ENCODE results near the gene METTL14. TPM values are rescaled to one million over a fixed set of nuclear protein-coding genes. Genes with fewer than 3 reads are reported as not detected.

The METTL14 gene
- total RNA-seq, 1 donor from 2014 or later = 36.2 TPM

DNA sequence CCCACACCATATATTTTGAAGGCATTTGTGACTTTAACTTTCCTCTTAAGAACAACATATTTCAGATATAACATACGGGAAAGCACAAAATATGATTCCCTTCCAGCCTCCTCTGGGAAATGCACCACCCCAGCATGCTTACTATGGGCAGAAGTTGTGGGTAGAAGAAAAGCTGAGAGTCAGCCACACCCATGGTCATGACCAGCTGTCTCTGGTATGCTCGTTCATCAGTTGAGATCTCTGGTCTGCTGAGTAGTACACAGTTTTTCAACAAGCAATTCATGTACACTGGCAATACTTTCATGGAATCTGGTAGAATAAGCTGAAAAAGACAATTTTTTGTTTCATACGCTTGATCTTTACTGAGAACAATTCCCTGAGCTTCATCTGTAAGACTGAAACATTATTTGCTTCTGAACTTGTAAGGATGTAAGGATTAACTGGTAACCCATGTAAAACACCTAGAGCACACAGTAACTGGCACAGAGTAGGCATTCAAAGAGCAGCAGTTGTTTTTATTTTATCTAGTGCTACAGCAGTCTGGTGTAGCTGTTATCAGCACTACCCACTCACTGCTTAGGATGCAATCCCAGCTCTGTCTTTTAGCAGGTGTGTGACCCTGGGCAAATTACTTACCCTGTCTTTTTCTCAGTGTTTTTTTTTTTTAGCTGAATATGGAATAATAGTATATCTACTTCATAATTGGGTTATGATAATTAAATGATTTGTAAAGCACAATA is 47.6 kb downstream of the METTL14 start:
- no peak for DNase-seq (ENCODE audit: low spot score)
- intact Hi-C loops (cut with DNase I) = no loop called here

GRCh38 chr4:118734491-118735205 is 49.5 kb downstream of the METTL14 start:
- DNase-seq (ENCODE audit: low spot score) = no peak

DNA sequence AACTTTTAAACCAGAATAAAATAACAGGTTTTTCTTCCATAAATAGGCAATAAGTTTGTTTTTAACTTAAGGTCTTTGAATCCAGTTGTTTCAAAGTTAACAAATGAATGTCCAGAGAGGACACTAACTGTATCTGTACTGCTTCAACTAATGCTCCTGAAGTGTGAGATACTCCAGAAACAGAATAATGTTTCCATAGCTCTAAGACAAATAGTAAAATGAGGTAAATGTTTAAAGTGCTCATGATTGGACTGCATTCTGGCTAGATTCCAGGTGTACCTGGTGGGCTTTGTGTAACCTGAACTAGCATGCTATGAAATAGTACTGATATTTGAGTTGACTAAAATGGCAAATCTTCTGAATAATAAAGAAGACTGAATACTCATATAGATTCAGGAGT is 51.7 kb downstream of the METTL14 start:
- intact Hi-C loops (cut with DNase I) = no loop called here
- no peak for DNase-seq (ENCODE audit: low spot score)

More at GRCh38 chr4:118734491-118735205, 49.5 kb downstream of the METTL14 start:
- intact Hi-C loops (cut with DNase I) = no loop called here

DNA sequence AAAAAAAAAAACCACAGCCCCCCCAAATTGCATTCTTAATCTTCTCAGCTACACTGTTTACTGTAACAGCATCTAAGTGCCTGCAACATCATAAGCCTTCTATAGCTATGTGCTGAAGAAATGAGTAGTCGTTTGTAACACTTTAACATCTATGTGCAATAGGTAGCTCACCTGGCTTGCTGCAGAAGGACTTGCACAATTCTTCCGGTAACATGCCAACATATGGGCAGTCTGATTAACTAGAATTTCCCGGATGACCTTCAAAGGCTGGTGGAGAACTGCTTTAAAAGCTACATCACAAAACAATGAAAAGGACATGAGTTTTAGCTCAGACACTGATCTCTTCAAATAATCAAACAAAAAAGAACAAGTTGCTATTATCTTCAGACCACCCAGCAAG is 52.9 kb downstream of the METTL14 start:
- DNase-seq (ENCODE audit: low spot score) = no peak
- intact Hi-C loops (cut with DNase I) = no loop called here

DNA sequence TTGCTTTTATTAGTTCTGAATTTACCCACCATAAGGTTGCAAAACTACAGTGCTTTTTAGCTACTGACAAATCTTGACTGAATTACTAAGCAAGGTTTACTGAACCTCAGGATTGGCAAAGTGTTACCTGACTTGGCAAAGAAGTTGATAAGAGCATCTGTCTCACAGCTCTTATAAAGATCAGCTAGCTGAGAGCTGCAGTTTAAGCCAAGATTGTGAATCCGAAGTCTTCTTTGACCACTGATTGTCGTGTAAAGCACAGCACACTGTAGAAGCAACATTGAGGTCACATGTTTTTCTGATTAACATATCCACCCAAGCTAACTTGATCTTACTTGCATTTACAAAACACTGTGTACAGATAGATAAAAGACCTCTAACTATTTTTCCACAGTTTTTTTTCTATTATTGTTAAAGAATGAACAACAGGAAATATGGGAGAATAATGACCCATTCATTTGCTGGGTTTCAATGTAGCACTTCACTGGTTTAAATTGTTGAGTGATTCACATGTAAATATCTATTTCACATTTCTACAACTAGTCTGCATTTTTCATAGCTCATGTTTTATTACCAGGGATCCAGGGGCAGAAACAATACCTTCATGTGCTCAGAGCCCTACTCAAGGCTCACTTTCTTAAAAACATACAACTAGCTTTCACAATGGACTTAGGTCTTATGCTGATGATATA is 54.0 kb downstream of the METTL14 start:
- DNase-seq (ENCODE audit: low spot score) = no peak
- intact Hi-C loops (cut with DNase I) = no loop called here

DNA sequence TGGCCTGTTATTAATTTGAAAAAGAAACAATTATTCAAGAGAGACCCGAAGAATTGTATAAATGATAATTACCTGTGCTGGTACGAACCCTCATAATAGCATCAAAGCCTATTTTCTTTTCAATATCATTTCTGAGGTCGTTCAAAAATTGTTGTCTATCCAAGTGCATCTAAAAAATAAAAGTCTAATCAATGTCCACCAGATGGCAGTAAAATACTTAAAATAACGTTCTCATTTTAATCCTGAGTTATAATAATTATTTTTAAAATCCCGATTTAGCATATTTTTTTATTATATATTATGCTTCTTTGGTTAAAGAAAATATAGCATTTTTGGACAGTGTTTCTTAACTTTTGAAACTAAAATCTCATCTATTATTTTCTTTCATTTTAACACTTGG is 55.7 kb downstream of the METTL14 start:
- intact Hi-C loops (cut with DNase I) = loop anchor here (2.0 to 10.0 kb wide), 4 partner anchors 150 to 544 kb away; partner anchors contain the start of gene USP53
- DNase-seq (ENCODE audit: low spot score) = no peak

DNA sequence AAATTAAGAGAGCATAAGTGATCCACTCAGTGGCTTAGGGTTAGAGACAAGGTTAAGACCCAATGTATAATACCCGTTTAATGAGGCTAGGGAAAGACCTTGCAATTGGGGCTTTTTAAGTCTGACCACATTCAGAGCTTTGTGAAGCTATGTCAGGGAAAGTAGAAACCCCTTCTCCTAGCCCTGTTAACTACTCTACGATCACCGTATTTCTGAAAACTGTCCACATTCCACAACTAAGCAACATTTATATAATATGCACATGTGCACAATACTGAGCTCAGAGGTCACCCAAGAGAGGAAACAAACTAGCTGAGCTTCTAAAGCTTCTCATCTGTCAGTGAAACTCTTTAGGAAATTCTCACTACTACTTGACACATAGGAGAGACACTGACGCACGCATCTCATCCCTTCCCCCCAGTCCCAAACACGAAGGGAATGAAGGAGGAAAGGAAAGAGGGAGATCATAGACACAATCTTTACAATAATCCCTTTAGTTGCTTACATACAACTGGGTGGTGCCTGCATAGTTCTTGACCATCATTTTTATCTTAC is 56.2 kb downstream of the METTL14 start:
- intact Hi-C loops (cut with DNase I) = loop anchor here (2.0 to 10.0 kb wide), 4 partner anchors 149 to 543 kb away; partner anchors contain the start of gene USP53
- DNase-seq (ENCODE audit: low spot score) = no peak

GRCh38 chr4:118742050-118742449 is 56.9 kb downstream of the METTL14 start:
- intact Hi-C loops (cut with DNase I) = loop anchor here (2.0 to 10.0 kb wide), 3 partner anchors 29 to 543 kb away; partner anchors contain the start of gene USP53
- DNase-seq (ENCODE audit: low spot score) = no peak

DNA sequence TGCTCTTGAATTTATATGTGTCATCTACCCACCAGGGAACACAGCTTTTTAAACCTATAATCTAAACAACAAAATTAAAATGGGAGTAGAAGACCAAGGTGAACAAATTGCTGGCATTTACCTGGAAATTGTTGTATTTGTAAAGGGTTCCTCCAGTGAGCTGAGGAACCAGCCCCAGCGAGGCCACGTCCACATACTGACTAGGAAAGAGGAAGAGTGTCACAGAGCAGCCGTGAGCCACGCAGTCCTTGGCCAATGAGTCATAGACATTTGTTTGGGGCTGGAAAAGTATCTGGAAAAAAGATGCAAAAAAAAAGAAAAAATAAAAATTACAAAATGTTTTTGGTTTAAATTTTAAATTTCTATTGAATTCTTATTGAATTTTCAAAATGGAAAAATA is 58.7 kb downstream of the METTL14 start:
- intact Hi-C loops (cut with DNase I) = loop anchor here (2.0 to 10.0 kb wide), 3 partner anchors 27 to 541 kb away; partner anchors contain the start of gene USP53
- no peak for DNase-seq (ENCODE audit: low spot score)

GRCh38 chr4:118745357-118745756 is 60.2 kb downstream of the METTL14 start:
- DNase-seq (ENCODE audit: low spot score) = no peak
- intact Hi-C loops (cut with DNase I) = loop anchor here (5.0 to 10.0 kb wide), 3 partner anchors 297 to 539 kb away; partner anchors contain the start of gene USP53

GRCh38 chr4:118746251-118746919 is 61.2 kb downstream of the METTL14 start:
- intact Hi-C loops (cut with DNase I) = loop anchor here (5.0 to 10.0 kb wide), 3 partner anchors 296 to 538 kb away; partner anchors contain the start of gene USP53
- DNase-seq (ENCODE audit: low spot score) = no peak

DNA sequence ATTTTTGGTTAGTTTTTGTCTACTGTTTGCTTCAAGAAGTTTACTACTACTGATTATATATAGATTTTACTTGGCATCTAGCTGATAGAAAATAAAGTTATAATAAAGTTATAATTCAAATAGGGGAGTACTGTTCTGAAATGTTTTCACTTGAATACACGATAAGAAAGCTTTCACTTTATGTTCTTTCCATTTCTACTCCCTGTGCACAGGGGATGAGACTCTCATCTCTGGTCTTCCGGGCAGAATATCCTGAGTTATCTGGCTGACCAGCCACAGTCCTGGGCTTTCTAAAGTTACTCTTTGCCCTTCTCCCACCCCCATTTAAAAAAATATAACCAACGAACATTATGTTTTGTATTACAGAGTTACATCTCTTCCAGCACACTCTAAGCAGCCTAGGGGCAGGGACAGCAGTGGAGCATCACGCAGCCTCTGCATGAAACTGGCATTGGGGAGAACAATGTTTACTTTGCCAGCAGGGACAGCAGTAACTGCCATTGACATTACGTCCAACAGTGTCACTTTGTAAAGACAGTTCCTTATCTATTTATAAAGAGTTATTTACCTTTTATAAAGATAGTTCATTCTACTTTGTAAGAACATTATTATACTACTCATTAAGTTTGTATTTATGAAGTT is 64.3 kb downstream of the METTL14 start:
- intact Hi-C loops (cut with DNase I) = loop anchor here (5.0 to 10.0 kb wide), 3 partner anchors 293 to 535 kb away; partner anchors contain the start of gene USP53
- DNase-seq (ENCODE audit: low spot score) = no peak

- intact Hi-C loops (cut with DNase I) = no loop called here
- DNase-seq (ENCODE audit: low spot score) = no peak
Measured at GRCh38 chr4:118751629-118752323, 66.6 kb downstream of the METTL14 start.

GRCh38 chr4:118752551-118752950 is 67.4 kb downstream of the METTL14 start:
- no peak for DNase-seq (ENCODE audit: low spot score)
- intact Hi-C loops (cut with DNase I) = no loop called here

DNA sequence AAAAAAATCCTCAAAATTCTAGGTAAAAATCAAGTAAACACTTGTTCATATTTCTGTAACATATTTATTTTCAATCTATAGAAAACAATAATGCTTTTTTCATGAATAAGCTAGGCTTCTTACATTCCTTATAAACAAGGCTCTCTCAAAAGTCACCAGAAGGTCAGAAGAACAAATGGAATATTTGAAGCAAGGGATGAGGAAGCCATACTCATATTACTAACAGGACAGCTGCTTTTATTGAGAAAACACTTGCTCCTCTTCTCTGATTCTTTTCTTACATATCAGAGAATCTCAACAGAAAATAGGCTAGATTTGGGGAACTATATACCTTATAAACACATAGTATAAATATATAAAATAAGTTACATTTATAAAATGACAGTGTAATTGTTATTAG is 67.9 kb downstream of the METTL14 start:
- intact Hi-C loops (cut with DNase I) = no loop called here
- DNase-seq (ENCODE audit: low spot score) = no peak

DNA sequence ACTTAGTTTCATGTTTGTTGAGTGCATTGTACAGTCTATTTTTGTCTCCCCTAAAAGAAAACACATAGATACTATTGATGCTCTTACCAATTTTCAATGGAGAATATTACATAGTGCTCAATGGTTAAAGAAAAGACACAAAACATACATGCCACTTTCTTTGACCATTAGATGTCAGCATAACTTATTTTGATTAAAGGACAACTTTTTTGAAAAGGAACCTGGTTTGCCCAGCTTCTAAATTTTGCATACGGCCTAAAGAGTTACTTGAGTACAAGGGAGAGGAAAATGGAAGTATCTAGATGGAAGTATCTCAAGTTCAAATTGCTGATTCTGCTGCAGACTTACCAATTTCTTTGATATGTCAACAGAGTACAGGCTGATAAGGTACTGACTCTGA is 68.5 kb downstream of the METTL14 start:
- no peak for DNase-seq (ENCODE audit: low spot score)
- intact Hi-C loops (cut with DNase I) = no loop called here

GRCh38 chr4:118754890-118755289 is 69.7 kb downstream of the METTL14 start:
- no peak for DNase-seq (ENCODE audit: low spot score)
- intact Hi-C loops (cut with DNase I) = loop anchor here (5.0 kb wide), 1 partner anchor 137 kb away; no protein-coding TSS in a partner anchor

Data from cardiac septum (tissue), 1 donor.